ENCODE measurements around the gene ATG3.

ATG3 gene

GRCh38 chr3:112508860-112509259, 52.9 kb downstream of the ATG3 start:
- TF ChIP-seq, protein P1, sequence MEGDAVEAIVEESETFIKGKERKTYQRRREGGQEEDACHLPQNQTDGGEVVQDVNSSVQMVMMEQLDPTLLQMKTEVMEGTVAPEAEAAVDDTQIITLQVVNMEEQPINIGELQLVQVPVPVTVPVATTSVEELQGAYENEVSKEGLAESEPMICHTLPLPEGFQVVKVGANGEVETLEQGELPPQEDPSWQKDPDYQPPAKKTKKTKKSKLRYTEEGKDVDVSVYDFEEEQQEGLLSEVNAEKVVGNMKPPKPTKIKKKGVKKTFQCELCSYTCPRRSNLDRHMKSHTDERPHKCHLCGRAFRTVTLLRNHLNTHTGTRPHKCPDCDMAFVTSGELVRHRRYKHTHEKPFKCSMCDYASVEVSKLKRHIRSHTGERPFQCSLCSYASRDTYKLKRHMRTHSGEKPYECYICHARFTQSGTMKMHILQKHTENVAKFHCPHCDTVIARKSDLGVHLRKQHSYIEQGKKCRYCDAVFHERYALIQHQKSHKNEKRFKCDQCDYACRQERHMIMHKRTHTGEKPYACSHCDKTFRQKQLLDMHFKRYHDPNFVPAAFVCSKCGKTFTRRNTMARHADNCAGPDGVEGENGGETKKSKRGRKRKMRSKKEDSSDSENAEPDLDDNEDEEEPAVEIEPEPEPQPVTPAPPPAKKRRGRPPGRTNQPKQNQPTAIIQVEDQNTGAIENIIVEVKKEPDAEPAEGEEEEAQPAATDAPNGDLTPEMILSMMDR (IDR thresholded peaks at IDR 0.05; ENCODE audit: low read depth, low read length), result no peak
- H3K4me3 ChIP-seq (ENCODE audit: low read depth, low read length), result no peak overlapping the region

DNA sequence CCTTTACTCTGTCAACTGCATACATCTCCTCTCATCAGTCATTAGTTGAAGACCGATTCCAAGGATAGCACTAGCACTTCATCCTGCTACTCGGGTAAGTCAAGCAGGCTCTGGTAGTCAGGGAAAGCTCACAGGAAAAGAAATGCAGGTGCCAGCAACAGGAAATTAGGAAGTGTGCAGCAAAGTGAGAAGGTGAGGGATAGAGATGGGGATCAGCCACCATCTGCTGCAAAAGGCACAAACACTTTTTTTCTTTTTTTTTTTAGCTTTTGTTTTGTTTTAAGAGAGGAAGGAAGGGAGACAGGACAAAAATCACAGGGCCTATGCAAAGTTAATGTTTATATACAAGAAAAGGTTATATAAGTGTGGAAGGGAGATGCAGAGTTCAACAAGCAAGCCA, 53.5 kb downstream of the ATG3 start:
- TF ChIP-seq, protein P1 (IDR thresholded peaks at IDR 0.05; ENCODE audit: low read depth, low read length), result no peak
- no peak overlapping the region for H3K4me3 ChIP-seq (ENCODE audit: low read depth, low read length)

DNA sequence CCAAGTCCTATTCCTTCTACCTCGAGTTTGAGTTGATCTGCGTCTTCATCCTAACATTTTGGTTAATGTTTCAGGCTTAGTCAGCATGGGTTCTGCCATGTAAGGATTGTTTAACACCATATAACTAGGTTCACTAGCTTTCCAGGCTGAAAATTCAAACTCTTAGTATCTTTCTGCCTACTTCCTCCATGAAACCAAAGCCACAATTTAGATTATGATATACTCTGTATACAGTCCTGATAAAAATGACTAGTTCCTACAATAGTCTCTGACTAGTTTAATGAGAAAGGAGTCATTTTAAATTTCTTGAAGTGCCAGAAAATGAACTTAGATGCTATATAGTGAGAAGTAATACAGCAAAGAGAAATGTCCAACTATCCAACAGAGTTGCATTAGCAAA, 55.9 kb downstream of the ATG3 start:
- TF ChIP-seq, protein P1 (IDR thresholded peaks at IDR 0.05; ENCODE audit: low read depth, low read length), result no peak
- no peak overlapping the region for H3K4me3 ChIP-seq (ENCODE audit: low read depth, low read length)

- TF ChIP-seq, protein P1 (IDR thresholded peaks at IDR 0.05; ENCODE audit: low read depth, low read length), result no peak
- H3K4me3 ChIP-seq (ENCODE audit: low read depth, low read length), result no peak overlapping the region
Observed at GRCh38 chr3:112504123-112504522, 57.6 kb downstream of the ATG3 start.

GRCh38 chr3:112503304-112503972, 58.3 kb downstream of the ATG3 start:
- no peak overlapping the region for H3K4me3 ChIP-seq (ENCODE audit: low read depth, low read length)
- TF ChIP-seq, protein P1 (IDR thresholded peaks at IDR 0.05; ENCODE audit: low read depth, low read length), result no peak

DNA sequence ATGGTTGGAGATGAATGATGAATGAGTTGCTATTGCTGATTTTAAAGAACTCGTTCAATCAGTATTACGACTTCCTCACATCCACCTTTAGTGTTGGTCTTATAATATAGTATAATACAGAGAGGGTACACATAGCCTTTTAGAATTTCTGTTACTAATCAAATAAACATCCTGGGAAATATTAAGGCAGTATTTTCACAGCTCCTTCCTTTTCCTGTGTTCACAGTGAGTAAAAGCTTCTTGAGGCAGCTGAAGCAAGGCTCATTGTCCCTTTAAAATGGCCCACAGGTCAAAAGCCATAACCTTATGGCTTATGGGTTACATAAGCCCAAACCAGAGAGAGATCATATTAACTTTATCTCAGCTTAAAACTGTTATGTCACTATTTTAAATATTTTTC, 61.1 kb downstream of the ATG3 start:
- TF ChIP-seq, protein P1 (IDR thresholded peaks at IDR 0.05; ENCODE audit: low read depth, low read length), result no peak
- no peak overlapping the region for H3K4me3 ChIP-seq (ENCODE audit: low read depth, low read length)

DNA sequence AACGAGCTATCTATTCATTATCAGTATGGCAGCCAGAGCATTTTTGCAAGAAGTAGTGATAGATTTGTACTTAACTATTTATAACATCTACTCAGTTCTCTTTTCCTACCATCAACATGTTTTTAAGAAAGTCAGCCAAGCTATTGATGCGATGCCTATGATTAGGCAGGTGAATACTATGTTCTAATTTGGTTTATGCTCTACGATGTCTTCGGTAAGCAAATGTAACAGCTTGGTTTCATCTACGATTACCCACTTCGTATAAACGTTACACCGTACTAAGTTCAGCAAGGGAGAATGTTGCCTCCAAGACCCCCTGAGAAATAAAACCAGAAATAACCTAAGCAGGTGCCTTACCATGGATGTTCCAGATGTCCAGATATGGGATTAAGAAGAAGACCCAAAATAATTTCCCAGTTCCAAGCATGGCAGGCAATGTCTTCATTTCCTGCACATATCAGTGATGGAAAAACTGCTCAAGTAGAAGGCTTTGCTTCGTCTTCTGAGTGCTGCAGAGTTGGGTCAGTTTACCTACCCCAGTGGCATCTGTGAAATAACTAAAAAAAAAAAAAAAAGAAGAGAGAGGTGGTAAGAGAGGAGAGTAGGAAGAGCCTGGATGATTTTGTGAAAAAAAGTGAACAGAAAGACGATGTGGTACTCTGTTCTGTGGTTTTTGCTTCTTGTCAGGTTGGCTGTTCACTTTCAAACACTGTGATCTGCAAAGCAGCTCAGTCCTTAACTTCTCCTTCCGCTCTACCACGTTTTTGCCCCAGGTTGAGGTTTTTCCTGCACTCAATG, 62.6 kb downstream of the ATG3 start, which contains the start of gene BTLA:
Gene BTLA, minus strand, starts transcription at position 559 of the 798 bp plus-strand sequence. Its CDS starts 114 bp downstream, at position 445.
- TF ChIP-seq, protein P1 (IDR thresholded peaks at IDR 0.05; ENCODE audit: low read depth, low read length), result no peak
- no peak within 1 kb of the TSS for H3K4me3 ChIP-seq (ENCODE audit: low read depth, low read length)
